HL-60 (cell line): ENCODE data around the gene GARRE1.

ENCODE experiments used
- POLR2AphosphoS5 ChIP-seq: IDR thresholded peaks from 2 replicates; pipeline ENCODE4 v1.6.1; 2012; ENCODE audit warnings: low read depth
- TF ChIP-seq, protein P1 (sequence below): IDR thresholded peaks from one replicate; pipeline ENCODE4 v1.5.1; 2011; ENCODE audit warnings: low read length, control low read depth, inconsistent platforms; ENCODE audit not compliant: insufficient read depth

DNA sequence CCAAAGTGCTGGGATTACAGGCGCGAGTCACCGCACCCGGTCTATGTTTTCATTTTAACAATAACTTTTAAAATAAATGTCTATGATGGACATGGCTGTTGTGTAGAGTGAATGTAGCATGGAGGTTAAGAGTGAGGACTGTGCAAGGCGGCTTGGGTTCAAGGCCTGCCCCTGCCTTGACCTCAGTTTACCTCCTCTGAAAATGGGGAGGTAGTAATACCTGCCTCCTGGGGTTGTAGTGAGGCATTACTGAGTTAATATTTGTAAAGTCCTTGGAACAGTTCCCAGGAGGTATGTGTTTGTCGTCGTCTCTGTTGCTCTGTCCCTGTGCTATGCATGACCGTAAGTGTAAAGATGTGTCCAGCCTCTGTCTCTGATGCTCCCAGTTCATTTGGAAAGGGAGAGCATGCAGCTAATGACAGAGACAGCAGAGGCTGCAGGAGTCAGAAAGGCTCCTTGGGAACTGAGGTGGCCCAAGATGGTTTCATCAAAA is 9.4 kb downstream of the GARRE1 start:
- no peak for TF ChIP-seq POLR2AphosphoS5
- TF ChIP-seq, protein P1, sequence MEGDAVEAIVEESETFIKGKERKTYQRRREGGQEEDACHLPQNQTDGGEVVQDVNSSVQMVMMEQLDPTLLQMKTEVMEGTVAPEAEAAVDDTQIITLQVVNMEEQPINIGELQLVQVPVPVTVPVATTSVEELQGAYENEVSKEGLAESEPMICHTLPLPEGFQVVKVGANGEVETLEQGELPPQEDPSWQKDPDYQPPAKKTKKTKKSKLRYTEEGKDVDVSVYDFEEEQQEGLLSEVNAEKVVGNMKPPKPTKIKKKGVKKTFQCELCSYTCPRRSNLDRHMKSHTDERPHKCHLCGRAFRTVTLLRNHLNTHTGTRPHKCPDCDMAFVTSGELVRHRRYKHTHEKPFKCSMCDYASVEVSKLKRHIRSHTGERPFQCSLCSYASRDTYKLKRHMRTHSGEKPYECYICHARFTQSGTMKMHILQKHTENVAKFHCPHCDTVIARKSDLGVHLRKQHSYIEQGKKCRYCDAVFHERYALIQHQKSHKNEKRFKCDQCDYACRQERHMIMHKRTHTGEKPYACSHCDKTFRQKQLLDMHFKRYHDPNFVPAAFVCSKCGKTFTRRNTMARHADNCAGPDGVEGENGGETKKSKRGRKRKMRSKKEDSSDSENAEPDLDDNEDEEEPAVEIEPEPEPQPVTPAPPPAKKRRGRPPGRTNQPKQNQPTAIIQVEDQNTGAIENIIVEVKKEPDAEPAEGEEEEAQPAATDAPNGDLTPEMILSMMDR, result no peak
